ENCODE measurements around the gene PI4K2B.
"Not testable (repeated sequence)": the region's sequence is repeated elsewhere in the genome, so short reads cannot be mapped to it uniquely, and the experiment has no call there.

The PI4K2B gene

DNA sequence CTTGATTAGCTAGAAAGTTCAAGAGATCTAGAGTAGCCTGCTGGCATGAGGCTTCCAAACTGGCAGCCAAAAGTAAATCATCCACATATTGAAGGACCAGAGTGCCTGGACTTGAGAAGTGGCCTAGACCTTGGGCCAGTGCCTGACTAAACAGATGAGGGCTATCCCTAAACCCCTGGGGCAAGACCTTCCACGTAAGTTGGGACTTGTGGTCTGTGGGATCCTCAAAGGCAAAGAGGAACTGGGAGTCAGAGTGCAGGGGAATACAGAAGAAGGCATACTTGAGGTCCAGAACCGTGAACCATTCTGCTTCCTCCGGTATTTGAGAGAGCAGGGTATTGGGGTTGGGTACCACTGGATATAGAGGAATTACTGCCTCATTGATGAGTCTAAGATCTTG is 8.4 kb downstream of the PI4K2B start:
- not testable (repeated sequence) for FAIRE-seq; DNase-seq (ENCODE audit: insufficient read length, low spot score)
- TF ChIP-seq SPI1 (IDR thresholded peaks at IDR 0.05; ENCODE audit: low read depth, low read length) = 0 out of 2 replicates have a peak, but pooled peaks have one; percentile 22

DNA sequence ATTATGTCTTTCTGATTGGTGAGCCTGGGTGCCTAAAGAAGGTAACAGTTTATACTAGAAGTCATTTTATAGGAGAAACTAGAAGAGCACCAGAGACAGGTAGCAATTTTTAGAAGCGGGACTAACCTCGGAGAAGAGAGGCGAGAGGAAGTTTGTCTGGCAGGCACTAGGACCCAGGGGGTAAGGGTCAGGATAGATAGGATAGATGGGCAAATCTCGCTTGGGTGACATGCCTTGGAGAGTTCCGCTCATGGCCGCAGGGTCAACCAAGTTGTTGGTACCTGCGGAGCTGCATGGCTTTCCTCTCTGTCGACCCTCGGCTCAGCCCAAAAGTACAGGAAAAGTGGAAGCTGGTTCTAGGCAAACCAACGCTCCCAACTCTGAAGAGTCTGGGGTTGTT is 11.3 kb downstream of the PI4K2B start:
- TF ChIP-seq PAX5 (IDR thresholded peaks at IDR 0.05; ENCODE audit: insufficient read depth, low read length, severe bottlenecking) = no peak
- TF ChIP-seq POLR2A (IDR thresholded peaks at IDR 0.05; ENCODE audit: low read depth, low read length) = no peak
- no peak for TF ChIP-seq SPI1 (IDR thresholded peaks at IDR 0.05; ENCODE audit: low read depth, low read length)
- no peak for FAIRE-seq
- DNase-seq (ENCODE audit: insufficient read length, low spot score) = no peak

DNA sequence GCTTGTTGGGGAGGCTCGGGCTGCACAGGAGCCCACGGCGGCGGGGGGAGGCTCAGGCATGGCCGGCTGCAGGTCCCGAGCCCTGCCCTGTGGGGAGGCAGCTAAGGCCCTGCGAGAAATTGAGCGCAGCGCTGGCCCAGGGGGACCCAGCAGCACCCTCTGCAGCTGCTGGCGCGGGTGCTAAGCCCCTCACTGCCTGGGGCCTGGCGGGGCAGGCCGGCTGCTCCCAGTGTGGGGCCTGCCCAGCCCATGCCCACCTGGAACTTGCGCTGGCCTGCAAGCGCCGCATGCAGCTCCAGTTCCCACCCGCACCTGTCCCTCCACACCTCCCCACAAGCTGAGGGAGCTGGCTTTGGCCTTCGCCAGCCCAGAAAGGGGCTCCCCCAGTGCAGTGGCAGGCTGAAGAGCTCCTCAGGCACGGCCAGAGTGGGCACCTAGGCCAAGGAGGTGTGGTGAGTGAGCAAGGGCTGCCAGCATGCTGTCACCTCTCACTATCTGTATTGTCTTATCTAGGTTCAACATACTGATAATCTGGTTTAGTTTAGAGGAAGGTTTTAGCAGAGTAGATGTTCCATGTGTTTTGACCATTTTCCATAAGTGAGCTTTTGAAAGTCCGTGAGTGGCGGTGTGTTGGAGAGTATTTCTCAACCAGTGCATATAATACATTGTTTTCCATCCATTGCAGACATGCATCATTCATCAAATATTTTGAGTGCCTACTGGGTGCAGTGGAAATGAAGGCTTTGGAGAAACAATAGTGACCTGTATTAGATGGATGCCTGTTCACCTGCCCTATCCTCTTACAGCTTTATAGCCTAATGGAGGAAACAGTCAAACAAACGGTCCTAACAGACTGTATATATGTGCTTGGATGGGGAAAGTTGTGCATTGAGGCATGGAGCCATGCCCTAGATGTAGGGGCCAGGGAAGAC is 13.1 kb downstream of the PI4K2B start:
- no peak for DNase-seq (ENCODE audit: insufficient read length, low spot score)
- no peak for FAIRE-seq
- no peak for TF ChIP-seq SPI1 (IDR thresholded peaks at IDR 0.05; ENCODE audit: low read depth, low read length)
- no peak for TF ChIP-seq POLR2A (IDR thresholded peaks at IDR 0.05; ENCODE audit: low read depth, low read length)
- no peak for TF ChIP-seq TAF1 (IDR thresholded peaks at IDR 0.05; ENCODE audit: low read depth, low read length)
- TF ChIP-seq PAX5 (IDR thresholded peaks at IDR 0.05; ENCODE audit: insufficient read depth, low read length, severe bottlenecking) = no peak
- TF ChIP-seq POLR2AphosphoS5 (IDR thresholded peaks at IDR 0.05; ENCODE audit: low read depth, low read length) = no peak
- no peak for TF ChIP-seq POU2F2 (IDR thresholded peaks at IDR 0.05; ENCODE audit: low read depth, low read length)

DNA sequence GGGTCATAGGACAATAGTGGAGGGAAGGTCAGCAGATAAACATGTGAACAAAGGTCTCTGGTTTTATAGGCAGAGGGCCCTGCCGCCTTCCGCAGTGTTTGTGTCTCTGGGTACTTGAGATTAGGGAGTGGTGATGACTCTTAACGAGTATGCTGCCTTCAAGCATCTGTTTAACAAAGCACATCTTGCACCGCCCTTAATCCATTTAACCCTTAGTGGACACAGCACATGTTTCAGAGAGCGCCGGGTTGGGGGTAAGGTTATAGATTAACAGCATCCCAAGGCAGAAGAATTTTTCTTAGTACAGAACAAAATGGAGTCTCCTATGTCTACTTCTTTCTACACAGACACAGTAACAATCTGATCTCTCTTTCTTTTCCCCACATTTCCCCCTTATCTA is 15.0 kb downstream of the PI4K2B start:
- FAIRE-seq = not testable (repeated sequence)

DNA sequence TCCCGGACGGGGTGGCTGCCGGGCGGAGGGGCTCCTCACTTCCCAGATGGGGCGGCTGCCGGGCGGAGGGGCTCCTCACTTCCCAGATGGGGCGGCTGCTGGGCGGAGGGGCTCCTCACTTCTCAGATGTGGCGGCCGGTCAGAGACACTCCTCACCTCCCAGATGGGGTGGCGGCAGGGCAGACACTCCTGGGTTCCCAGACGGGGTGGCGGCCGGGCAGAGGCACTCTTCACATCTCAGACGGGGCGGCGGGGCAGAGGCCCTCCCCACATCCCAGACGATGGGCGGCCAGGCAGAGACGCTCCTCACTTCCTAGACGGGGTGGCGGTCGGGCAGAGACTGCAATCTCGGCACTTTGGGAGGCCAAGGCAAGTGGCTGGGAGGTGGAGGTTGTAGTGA is 15.7 kb downstream of the PI4K2B start:
- FAIRE-seq; DNase-seq (ENCODE audit: insufficient read length, low spot score): not testable (repeated sequence)

More for the DNA sequence above, 15.0 kb downstream of the PI4K2B start:
- DNase-seq (ENCODE audit: insufficient read length, low spot score) = not testable (repeated sequence)

DNA sequence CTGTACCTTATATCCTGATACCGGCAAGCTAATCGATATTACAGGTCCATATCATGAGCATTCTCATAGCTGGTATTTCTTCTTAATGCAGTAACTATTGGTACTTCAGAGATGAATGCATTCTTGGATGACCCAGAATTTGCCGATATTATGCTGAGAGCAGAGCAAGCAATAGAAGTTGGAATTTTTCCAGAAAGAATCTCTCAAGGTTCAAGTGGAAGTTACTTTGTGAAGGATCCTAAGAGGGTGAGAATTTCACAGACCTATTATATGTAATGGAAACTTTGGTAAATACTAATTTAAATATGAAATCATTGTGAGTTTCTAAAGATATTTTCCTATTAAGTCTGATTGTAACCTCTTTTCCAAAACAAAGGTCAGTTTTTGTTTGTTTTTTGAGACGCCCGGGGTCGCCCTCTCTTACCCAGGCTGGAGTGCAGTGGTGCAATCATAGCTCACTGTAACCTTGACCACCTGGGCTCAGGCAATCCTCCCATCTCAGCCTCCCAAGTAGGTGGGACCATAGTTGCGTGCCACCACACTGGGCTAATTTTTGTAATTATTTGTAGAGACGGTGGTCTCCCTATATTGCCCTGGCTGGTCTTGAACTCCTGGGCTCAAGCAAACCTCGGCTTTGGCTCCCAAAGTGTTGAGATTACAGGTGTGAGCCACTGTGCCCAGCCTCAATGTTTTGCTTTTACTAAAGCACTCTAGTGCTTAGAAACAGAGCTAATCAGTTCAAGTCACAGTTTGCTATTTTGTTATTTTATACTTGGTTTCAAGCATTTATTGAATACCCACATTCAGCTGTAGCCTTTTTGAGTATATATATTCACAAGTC is 18.6 kb downstream of the PI4K2B start:
- no peak for DNase-seq (ENCODE audit: insufficient read length, low spot score)
- TF ChIP-seq SPI1 (IDR thresholded peaks at IDR 0.05; ENCODE audit: low read depth, low read length) (no peak), PAX5 (IDR thresholded peaks at IDR 0.05; ENCODE audit: insufficient read depth, low read length, severe bottlenecking) (no peak), TAF1 (IDR thresholded peaks at IDR 0.05; ENCODE audit: low read depth, low read length) (no peak), POLR2AphosphoS5 (IDR thresholded peaks at IDR 0.05; ENCODE audit: low read depth, low read length) (no peak), POLR2A (IDR thresholded peaks at IDR 0.05; ENCODE audit: low read depth, low read length) (no peak), POU2F2 (IDR thresholded peaks at IDR 0.05; ENCODE audit: low read depth, low read length) (no peak)
- FAIRE-seq = no peak

DNA sequence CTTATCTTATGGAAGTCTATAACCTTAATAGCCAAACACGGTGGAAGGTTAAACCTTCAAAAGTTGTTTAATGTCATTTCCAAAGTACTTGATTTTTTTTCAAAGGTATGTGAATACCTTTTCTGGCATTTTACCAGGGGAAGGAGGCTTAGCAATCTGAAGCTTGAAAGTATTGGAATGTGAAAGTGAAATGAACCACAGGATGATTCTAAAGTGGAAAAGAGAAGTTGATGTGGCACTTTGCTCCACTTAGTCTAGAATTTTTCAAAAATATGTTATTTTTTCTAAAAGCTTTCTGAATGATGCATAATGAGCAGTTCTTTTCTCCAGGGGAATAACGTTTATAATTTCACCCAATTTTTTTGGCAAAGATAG is 19.2 kb downstream of the PI4K2B start:
- no peak for FAIRE-seq

DNA sequence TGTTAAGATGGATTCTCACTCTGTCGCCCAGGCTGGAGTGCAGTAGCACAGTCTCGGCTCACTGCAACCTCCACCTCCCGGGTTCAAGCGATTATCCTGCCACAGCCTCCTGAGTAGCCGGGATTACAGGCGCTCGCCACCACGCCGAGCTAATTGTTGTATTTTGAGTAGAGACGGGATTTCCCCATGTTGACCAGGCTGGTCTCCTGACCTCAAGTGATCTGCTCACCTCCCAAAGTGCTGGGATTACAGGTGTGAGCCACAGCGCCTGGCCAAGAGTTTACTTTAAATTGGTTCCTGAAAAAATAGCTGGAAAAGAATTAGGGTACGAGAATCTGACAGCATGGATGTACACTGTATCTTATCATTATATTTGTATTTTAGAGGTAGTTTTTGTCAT is 20.0 kb downstream of the PI4K2B start:
- DNase-seq (ENCODE audit: insufficient read length, low spot score) = not testable (repeated sequence)

More for the DNA sequence above, 19.2 kb downstream of the PI4K2B start:
- DNase-seq (ENCODE audit: insufficient read length, low spot score) = no peak
- no peak for TF ChIP-seq TAF1 (IDR thresholded peaks at IDR 0.05; ENCODE audit: low read depth, low read length)

DNA sequence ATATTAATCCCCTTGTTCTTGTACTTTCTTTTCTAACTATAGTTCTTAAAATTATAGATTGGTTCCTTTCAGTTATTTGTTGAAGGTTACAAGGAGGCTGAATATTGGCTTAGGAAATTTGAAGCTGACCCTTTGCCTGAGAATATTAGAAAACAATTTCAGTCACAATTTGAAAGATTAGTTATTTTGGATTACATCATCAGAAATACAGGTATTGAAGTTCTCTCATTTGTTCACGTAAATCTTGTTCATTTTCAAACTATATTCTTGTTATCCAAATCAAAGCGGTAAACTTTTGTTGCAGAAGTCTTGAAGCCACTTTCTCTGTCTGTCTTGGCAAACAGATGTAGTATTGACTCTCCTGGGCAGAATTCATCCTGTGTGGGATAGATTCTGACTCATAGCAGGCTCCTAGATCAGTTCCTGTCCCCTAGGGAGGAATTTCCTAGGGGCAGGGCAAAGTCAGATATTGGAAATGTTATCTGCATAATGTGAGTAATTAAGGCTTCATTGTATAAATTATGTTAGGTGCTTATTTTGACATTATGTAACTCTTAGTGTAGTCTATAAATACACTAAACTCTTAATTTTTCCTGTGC is 25.2 kb downstream of the PI4K2B start:
- no peak for DNase-seq (ENCODE audit: insufficient read length, low spot score)
- FAIRE-seq = no peak
- no peak for TF ChIP-seq POLR2AphosphoS5 (IDR thresholded peaks at IDR 0.05; ENCODE audit: low read depth, low read length)
- no peak for TF ChIP-seq SPI1 (IDR thresholded peaks at IDR 0.05; ENCODE audit: low read depth, low read length)
- no peak for TF ChIP-seq PAX5 (IDR thresholded peaks at IDR 0.05; ENCODE audit: insufficient read depth, low read length, severe bottlenecking)
- TF ChIP-seq POLR2A (IDR thresholded peaks at IDR 0.05; ENCODE audit: low read depth, low read length) = no peak
- no peak for TF ChIP-seq POU2F2 (IDR thresholded peaks at IDR 0.05; ENCODE audit: low read depth, low read length)
- TF ChIP-seq TAF1 (IDR thresholded peaks at IDR 0.05; ENCODE audit: low read depth, low read length) = no peak

More for the DNA sequence above, 20.0 kb downstream of the PI4K2B start:
- FAIRE-seq = not testable (repeated sequence)

DNA sequence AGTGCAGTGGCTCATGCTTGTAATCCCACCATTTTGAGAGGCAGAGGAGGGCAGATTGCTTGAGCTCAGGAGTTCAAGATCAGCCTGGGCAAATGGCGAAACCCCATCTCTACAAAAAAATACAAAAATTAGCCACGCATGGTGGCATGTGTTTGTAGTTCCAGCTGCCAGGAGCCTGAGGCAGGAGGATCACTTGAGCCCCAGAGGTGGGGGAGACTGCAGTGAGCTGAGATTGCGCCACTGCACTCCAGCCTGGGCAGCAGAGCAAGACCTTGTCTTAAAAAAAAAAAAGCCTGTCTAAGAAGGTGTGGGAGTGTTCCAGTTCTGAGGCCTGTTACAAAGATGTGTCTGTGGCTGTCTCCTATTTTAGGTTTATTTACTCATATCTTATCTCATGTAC is 38.0 kb downstream of the PI4K2B start:
- FAIRE-seq (no peak), DNase-seq (ENCODE audit: insufficient read length, low spot score) (no peak)
- TF ChIP-seq POLR2AphosphoS5 (IDR thresholded peaks at IDR 0.05; ENCODE audit: low read depth, low read length) (no peak), POLR2A (IDR thresholded peaks at IDR 0.05; ENCODE audit: low read depth, low read length) (no peak), SPI1 (IDR thresholded peaks at IDR 0.05; ENCODE audit: low read depth, low read length) (no peak), POU2F2 (IDR thresholded peaks at IDR 0.05; ENCODE audit: low read depth, low read length) (no peak), PAX5 (IDR thresholded peaks at IDR 0.05; ENCODE audit: insufficient read depth, low read length, severe bottlenecking) (no peak), TAF1 (IDR thresholded peaks at IDR 0.05; ENCODE audit: low read depth, low read length) (no peak)
